Measurements from ENCODE around the gene HSFX4.
"Not testable (repeated sequence)": the region's sequence is repeated elsewhere in the genome, so short reads cannot be mapped to it uniquely, and the experiment has no call there.

The HSFX4 gene, protein sequence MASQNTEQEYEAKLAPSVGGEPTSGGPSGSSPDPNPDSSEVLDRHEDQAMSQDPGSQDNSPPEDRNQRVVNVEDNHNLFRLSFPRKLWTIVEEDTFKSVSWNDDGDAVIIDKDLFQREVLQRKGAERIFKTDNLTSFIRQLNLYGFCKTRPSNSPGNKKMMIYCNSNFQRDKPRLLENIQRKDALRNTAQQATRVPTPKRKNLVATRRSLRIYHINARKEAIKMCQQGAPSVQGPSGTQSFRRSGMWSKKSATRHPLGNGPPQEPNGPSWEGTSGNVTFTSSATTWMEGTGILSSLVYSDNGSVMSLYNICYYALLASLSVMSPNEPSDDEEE

GRCh38 chrX:149929400-149929799 is at the start of gene HSFX4:
Gene HSFX4, plus strand, starts transcription at chrX:149929573. Its CDS starts 72 bp downstream, at chrX:149929645.
- in situ Hi-C loops (cut with MboI; ENCODE audit: low sequenced_read_pairs), result not testable (repeated sequence)

DNA sequence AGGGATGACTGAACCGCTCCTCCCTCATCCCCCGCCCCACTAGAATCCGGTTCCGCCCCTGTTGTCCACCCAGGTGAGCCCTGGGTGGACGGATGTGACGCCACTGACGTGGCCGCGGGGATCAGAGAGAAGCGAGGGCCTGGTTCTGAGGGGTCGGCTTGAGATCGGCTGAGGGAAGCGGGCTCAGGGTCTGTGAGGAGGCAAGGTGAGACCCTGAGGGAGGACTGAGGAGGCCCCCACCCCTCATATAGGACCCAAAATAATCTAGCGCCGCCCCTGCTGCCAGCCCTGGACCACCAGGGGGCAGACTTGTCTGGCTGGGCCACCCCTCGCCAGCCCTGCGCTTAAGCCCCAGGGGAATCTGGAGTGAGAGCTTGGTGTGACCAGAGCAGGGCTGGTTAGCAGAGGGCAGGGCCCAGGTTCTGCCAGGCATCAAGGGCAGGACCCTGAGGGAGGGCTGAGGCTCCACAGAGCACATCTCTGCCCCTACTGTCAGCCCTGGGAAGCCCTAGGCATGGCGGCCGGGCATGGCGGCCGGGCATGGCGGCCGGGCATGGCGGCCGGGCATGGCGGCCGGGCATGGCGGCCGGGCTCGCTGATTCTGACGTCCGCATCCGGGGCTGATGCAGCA is 48.2 kb upstream of the HSFX4 start, which contains the start of gene MAGEA8:
Gene MAGEA8, plus strand, starts transcription at position 103 of the 631 bp plus-strand sequence. CDS start 3,090 bp downstream, outside the sequence.
- in situ Hi-C loops (cut with MboI; ENCODE audit: low sequenced_read_pairs), result no loop called here

GRCh38 chrX:149890828-149891227 is 38.5 kb upstream of the HSFX4 start:
- in situ Hi-C loops (cut with MboI; ENCODE audit: low sequenced_read_pairs), result not testable (repeated sequence)

DNA sequence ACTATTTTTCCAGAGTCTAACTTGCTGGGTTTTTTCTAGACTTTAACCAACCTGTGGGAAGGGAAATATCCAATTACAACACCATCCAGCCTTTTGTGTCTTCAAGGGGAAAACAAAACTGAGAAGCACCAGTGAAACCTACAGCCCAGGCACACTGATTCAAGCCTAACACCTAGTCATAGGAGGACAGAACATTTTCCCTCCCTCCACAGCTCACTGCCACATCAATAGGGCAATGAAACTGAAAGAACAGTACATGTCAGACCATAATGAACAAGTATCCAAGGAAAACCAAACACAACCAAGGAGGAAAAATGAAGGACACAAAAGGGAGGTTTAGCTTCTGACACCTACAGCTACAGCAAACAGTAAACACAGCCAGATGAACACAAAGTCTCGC is 30.8 kb upstream of the HSFX4 start:
- in situ Hi-C loops (cut with MboI; ENCODE audit: low sequenced_read_pairs), result no loop called here

DNA sequence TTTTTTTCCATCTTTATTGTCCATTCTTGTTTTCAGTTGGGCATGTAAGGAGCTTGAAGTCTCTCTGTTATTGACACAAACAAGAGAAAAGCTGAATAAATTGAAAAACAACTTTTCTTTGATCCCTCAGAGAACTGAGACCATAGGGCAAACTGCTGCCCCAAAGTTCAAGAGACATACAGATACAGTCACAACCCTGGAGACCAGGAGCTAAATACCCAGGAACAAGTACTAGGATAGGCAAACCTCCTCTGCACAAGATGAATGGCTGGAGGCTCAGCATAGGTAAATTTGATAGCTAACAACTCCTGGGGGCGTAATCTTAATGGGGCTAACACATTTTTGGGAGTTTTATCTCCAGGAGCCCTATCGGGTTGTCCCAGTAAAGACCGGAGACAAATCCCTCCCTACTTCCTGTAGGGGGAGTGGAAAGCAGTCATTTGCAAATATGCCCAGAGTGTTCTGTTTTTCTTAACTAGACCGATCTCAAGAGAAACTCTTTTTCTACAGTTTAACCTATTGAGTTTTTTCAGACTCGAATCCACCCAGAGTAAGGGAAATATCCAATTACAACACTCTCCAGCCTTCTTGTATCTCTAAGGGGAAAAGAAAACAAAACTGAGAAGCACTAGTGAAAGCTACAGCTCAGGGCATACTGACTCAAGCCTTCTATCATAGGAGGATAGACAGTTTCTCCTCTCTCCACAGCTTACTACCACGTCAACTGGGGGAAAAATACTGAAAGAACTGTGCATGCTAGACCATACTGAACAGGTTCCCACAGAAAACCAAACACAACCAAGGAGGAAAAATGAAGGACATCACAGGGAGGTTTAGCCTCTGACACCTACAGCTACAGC is 25.3 kb upstream of the HSFX4 start:
- in situ Hi-C loops (cut with MboI; ENCODE audit: low sequenced_read_pairs), result no loop called here

DNA sequence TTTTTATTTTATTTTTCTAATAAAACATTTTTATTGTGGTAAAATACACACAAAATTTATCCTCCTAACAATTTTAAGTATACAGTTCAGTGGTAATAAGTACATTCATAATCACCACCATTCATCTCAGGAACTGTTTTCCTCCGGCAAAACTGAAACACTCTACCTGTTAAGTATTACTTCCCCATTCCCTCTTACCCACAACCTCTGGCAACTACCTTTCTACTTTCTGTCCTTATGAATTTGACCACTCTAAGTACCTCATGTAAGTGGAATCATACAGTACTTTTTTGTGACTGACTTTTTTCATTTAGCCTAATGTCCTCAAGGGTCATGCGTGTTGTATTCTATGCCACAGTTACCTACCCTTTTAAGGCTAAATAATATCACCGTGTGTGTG is 21.1 kb upstream of the HSFX4 start:
- in situ Hi-C loops (cut with MboI; ENCODE audit: low sequenced_read_pairs), result no loop called here

DNA sequence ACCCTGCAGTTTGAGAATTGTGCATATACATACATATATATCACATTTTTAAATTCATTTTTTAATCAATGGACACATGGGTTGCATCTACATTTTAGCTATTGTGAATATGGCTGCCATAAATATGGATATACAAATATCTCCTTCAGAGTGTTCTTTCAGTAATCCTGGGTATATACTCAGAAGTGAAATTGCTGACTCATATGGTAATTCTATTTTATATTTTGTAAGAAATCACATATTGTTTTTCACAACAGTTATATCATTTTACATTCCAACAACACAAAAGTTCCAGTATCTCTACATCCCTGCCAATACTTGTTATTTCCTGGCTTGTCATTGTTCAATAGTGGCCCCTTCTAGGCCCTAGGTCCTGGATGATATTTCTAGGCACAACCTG is 20.6 kb upstream of the HSFX4 start:
- in situ Hi-C loops (cut with MboI; ENCODE audit: low sequenced_read_pairs), result no loop called here

- in situ Hi-C loops (cut with MboI; ENCODE audit: low sequenced_read_pairs), result no loop called here
Measured at GRCh38 chrX:149909324-149910177, 19.8 kb upstream of the HSFX4 start.

GRCh38 chrX:149910178-149910695 is 19.1 kb upstream of the HSFX4 start:
- in situ Hi-C loops (cut with MboI; ENCODE audit: low sequenced_read_pairs), result no loop called here

DNA sequence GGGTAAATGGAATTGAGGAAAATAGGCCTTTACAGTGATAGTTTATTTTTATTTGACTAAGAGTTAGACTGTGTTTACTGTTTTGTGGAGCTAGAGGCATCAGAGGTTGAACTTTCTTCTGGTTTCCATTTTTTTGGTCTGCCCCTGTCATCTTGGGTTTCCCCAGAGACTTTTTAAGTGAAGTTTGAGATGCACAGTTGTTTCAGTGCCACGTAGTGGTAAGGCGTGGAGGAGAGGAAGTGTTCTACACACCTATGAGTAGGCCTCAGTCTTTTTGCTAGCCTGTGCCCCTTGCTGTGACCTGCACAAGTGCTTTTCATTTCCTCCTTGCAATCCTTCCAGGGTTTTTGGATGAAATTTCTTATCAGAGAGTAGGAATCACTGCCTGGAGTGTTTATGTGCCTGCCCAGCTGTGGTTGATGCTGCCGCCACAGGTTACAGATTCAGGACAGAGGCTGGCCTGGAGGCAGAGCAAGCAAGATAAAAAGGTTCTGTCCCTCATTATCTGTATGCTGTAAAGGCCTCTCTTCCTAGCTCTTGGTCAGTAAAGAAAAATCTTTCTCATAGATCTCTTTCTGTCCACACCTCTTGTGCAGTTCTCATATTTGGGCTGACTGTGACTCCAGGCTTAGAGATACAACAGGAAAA is 12.5 kb upstream of the HSFX4 start:
- in situ Hi-C loops (cut with MboI; ENCODE audit: low sequenced_read_pairs), result no loop called here

- in situ Hi-C loops (cut with MboI; ENCODE audit: low sequenced_read_pairs), result not testable (repeated sequence)
Measured at GRCh38 chrX:149923836-149924235, 5.5 kb upstream of the HSFX4 start.

DNA sequence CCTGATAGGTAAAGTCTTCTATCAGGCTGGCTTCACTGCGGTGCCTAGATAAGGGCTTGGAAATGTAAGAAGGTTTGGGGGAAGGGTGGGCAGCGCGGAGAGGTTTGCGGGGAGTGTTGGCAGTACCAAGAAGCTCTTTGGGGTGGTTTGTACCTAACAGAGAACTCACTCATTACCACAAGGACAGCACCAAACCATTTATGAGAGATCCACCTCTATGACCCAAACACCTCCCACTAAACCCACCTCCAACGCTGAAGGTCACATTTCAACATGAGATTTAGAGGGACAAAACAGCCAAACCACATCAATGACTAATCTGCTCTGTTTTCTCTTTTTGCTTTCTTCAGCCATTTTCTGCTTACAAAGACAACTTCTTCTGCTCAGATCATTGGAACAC is 4.9 kb upstream of the HSFX4 start:
- in situ Hi-C loops (cut with MboI; ENCODE audit: low sequenced_read_pairs), result not testable (repeated sequence)

DNA sequence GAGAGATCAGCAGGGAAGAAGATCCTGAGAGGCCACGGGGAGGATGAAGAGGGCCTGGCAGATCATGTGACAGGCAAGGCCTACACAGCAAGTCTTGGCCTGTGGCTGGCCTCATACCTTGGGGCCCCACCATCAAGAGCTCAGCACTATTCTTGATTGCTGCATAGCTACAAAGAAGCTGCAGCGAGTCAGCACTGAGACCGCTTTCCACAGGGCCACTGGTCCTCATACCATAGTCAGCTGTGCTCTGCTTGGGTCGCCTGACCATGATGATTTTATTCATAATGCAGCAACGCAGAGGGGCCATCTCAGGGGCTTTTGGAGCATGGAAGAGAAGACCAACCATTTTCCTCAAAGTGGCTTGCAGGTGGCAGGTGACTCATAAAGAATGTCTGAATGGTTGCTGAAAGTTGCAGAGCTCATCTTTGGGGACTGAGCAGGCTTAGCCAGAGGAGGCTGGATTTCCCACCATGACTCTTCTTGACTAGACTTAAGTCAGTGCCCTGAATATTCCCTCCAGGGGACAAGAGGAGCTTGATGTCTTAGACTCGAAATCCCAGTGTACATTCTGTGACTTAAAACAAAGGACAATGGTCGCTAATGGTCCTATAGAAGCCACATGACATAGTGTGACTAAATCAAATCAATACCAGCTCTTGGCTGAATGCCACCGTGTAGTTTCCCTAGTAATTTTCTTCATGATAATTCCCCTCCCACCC is 2.0 kb upstream of the HSFX4 start:
- in situ Hi-C loops (cut with MboI; ENCODE audit: low sequenced_read_pairs), result not testable (repeated sequence)

GRCh38 chrX:149927964-149928258 is 1.5 kb upstream of the HSFX4 start:
- in situ Hi-C loops (cut with MboI; ENCODE audit: low sequenced_read_pairs), result not testable (repeated sequence)

- in situ Hi-C loops (cut with MboI; ENCODE audit: low sequenced_read_pairs), result not testable (repeated sequence)
Measured at GRCh38 chrX:149928635-149929034, 738 bp upstream of the HSFX4 start.

DNA sequence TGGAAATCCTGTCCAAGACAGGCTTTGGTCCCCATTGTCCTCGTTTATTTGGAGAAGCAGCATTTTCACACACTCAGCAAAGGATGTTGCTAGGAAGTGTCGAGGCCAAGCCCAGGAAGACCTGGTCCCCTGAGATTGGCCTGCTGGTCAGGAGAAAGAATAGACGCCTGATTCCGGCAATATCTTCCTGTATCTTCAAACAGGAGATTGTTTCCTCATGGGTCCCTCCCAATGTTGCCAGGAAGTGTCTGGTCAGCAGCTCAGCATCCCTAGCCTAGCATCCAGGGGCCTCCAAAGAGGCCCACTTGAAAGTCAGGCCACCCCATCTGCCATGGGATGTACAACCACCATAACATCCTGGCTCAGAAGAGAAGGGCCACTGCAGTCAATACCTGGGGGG is 2.0 kb downstream of the HSFX4 start:
- in situ Hi-C loops (cut with MboI; ENCODE audit: low sequenced_read_pairs), result not testable (repeated sequence)

GRCh38 chrX:149932150-149932549 is 2.8 kb downstream of the HSFX4 start:
- in situ Hi-C loops (cut with MboI; ENCODE audit: low sequenced_read_pairs), result not testable (repeated sequence)

DNA sequence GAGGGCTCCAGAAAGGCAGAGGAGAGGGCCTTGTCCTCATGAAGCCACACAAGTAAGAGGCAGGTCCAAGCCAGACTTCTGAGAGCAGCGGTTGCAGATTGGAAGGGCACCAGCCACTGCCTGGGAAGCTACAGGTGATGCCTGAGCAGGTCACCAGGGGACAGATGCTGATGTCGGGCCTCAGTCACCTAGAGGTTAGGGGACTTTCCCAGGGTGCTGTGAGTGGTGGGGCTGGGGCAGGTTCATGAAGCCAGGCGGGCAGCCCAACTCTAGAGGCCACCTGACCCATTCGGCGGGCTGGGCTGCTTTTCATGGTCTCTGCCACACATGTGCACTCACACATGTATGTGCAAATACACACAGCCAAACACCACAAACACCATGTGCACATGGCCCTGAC is 3.6 kb downstream of the HSFX4 start:
- in situ Hi-C loops (cut with MboI; ENCODE audit: low sequenced_read_pairs), result not testable (repeated sequence)

GRCh38 chrX:149933547-149933946 is 4.2 kb downstream of the HSFX4 start:
- in situ Hi-C loops (cut with MboI; ENCODE audit: low sequenced_read_pairs), result not testable (repeated sequence)
